Measurements from ENCODE around the gene NAPA.
A peak's percentile ranks its signal among the peaks of the same experiment; 100 is the strongest.

The NAPA gene

GRCh38 chr19:47464675-47465419 is 50.0 kb downstream of the NAPA start:
- DNase-seq (ENCODE audit: low spot score), result no peak
- FAIRE-seq, result no peak

- no peak for FAIRE-seq
- DNase-seq (ENCODE audit: low spot score), result no peak
Observed at GRCh38 chr19:47461876-47462275, 53.0 kb downstream of the NAPA start.

GRCh38 chr19:47459477-47459876 is 55.4 kb downstream of the NAPA start:
- FAIRE-seq (peak; percentile 92), DNase-seq (ENCODE audit: low spot score) (no peak)

- FAIRE-seq (no peak), DNase-seq (ENCODE audit: low spot score) (no peak)
Observed at GRCh38 chr19:47458672-47459071, 56.2 kb downstream of the NAPA start.

- no peak for DNase-seq (ENCODE audit: low spot score)
- FAIRE-seq, result no peak
Observed at GRCh38 chr19:47456721-47457474, 58.0 kb downstream of the NAPA start.

GRCh38 chr19:47450478-47450877 is 64.4 kb downstream of the NAPA start:
- DNase-seq (ENCODE audit: low spot score), result no peak
- no peak for FAIRE-seq

- DNase-seq (ENCODE audit: low spot score) (no peak), FAIRE-seq (no peak)
Observed at GRCh38 chr19:47448360-47448727, 66.5 kb downstream of the NAPA start.

- FAIRE-seq (peak; percentile 78), DNase-seq (ENCODE audit: low spot score) (no peak)
Observed at GRCh38 chr19:47447470-47448359, 67.1 kb downstream of the NAPA start.

- FAIRE-seq (no peak), DNase-seq (ENCODE audit: low spot score) (no peak)
Observed at GRCh38 chr19:47446534-47447469, 68.1 kb downstream of the NAPA start.

GRCh38 chr19:47445937-47446402 is 68.9 kb downstream of the NAPA start:
- DNase-seq (ENCODE audit: low spot score), result peak; percentile 79
- FAIRE-seq, result no peak

- FAIRE-seq, result no peak
- no peak for DNase-seq (ENCODE audit: low spot score)
Observed at GRCh38 chr19:47445527-47445926, 69.3 kb downstream of the NAPA start.

GRCh38 chr19:47444388-47444821 is 70.5 kb downstream of the NAPA start:
- FAIRE-seq, result peak; percentile 87
- DNase-seq (ENCODE audit: low spot score), result no peak

GRCh38 chr19:47443331-47443730 is 71.5 kb downstream of the NAPA start:
- DNase-seq (ENCODE audit: low spot score), result no peak
- no peak for FAIRE-seq

GRCh38 chr19:47438793-47439220 is 76.1 kb downstream of the NAPA start:
- FAIRE-seq (peak; percentile 40), DNase-seq (ENCODE audit: low spot score) (no peak)

Measured in urothelium cell line (cell line).